Measurements from ENCODE around the gene EPHB2. TPM values are rescaled to one million over a fixed set of nuclear protein-coding genes. Genes with fewer than 3 reads are reported as not detected.

Gene EPHB2
- polyA plus RNA-seq, 3 donors, result 0.67 to 3.9 (median 1.9) TPM

DNA sequence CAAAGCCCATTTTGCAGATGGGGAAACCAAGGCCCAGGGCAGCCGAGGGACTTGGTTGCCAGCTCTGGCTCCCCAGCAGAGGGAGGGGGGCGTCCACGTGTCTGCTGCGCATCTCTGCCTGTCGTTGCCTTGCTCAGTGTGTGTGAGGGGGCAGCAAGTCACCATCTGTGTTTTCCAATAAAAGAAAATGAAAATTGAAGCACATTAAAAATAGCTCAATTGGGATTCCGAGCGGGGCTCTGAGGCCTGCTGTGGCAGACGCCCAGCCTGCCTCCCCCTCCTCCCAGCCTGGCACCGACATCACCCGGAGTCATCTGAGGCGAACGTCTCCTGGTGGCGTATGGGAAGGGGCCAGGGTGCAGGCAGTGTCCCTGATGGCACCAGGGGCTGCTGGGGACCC lies 51.2 kb downstream of the EPHB2 start:
- WGBS, 3 donors, result 78 to 86% (median 83%) methylated on average over 13 of the region's 13 CpGs
- no peak overlapping the region for H3K27ac ChIP-seq (ENCODE audit: low read depth, low read length)

DNA sequence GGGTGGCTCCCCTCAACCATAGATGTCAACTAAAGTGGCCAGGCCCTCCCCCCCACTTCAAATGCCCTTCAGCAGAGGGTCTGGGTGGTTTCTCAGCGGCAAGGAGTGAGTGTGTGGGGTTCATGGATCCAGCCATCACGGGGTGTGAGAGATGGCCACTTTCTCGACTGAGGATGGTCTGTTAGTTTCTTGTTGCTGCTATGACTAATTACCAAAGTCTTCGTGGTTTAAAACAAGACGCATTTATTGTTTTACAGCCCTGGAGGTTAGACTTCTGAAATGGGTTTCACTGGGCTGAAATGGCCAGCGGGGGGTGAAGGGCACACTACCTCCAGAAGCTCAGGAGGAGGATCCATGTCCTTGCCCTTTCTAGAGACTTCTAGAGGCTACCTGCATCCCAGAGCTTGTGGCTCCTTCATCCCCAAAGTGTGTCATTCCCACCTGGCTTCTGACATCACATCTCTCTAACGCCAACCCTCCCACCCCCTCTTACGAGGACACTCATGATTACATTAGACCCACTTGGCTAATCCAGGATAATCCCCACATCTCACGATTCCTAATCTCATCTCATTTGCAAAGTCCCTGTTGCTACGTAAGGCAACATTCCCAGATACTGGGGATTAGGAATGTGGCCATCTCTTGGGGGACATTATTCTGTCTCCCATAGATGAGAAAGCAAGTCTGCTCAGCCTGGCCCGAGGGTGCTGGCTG lies 53.0 kb downstream of the EPHB2 start:
- H3K27ac ChIP-seq (ENCODE audit: low read depth, low read length), result no peak overlapping the region
- 77 to 85% (median 84%) methylated on average over 11 of the region's 11 CpGs for WGBS, 3 donors

DNA sequence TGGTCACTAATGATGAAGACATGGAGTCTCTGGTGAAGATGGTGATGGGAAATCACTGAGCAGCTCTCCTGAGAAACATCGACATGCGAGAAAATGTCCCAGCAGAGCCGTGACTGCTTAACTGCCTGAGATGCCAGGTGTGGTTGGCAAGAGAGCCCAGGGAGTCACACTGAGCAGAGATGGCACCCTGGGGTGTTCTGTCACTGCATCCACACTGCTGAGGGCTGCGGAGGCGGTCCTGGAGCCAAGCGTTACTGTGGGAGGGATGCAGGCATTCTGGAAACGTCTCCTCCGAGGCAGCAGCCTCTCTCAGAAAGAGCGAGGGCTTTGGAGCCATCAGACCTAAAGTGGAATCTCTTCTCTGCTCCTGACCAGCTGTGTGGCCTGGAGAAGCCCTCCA lies 57.2 kb downstream of the EPHB2 start:
- 84 to 99% (median 88%) methylated on average over 9 of the region's 9 CpGs for WGBS, 3 donors
- H3K27ac ChIP-seq (ENCODE audit: low read depth, low read length), result no peak overlapping the region

DNA sequence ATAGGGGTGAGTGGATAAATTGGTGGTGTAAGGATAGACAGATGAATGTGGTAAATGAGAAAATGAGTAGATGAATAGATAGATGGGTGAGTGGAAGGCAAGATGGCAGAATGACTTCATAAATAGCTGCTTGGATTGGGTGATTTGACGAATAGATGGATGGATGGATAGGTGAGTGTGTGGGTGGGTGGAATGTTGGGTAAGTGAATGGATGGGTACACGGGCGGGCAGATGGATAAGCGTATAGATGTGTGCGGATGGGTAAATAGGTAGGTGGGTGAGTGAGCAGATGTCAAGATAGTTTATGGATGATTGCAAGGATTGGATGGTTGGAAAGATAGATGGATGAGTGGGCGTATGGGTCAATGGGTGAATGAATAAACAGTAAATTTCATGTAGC lies 59.3 kb downstream of the EPHB2 start:
- no peak overlapping the region for H3K27ac ChIP-seq (ENCODE audit: low read depth, low read length)
- WGBS, 3 donors, result 93 to 95% (median 94%) methylated on average over 6 of the region's 6 CpGs

DNA sequence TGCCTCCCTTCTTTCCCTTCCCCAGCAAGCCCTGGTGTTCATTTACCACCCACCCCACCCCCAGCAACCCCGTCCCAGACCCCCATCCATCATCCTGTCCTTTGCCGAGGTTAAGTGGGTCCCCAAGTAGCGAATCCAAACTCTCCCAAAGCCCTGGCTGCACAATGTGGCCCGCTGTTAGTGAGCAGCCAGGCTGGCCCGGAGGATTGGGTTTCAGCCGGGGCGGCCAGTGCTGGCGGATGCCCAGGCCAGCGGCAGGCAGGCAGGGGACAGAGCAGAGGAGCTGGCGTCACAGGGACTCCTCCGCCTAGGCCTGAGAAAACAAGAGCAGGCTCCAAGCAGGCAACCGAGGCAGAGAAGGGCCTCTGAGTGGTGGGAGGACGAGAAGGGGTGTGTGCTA lies 61.4 kb downstream of the EPHB2 start:
- no peak overlapping the region for H3K27ac ChIP-seq (ENCODE audit: low read depth, low read length)
- WGBS, 3 donors, result 68 to 69% (median 68%) methylated on average over 13 of the region's 13 CpGs

DNA sequence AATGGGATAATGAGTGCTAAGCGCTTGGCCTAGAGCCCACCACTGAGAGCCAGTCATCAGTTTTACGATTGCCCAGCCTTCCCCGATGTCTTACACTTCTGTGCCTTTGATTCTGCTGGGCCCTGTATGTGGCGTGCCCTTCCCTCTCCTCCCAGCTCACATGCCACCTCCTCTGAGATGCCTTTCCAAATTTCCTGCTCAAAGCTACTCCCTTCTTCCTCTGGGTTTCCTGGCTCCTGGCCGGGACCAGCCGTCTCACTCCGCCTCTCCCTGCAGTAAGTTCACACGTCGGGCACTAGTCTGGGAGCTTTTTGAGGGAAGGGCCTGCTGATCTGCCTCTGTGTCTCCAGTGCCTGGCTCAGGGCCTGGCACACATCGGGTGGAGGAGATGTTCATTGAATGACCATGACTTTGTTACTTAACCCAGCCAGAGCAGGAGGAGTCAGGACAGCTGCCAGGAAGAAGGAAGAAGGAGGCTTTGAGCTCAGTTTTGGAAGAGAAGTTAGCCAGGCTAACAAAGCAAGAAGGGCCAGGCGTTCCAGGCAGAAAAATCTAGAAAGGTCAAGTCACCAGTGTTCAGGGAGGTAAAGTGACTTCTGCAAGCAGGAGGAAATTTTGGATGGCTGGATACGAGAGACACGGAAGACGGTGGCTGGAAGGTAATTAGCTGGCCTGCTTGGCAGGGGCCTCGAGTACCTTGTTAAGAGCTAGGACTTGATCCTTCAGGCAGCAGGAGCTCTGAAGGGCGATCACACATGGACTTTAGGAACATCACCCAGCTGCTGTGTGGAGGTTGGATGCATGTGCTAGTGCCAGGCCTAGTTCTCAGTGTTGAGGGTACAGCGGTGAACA lies 63.6 kb downstream of the EPHB2 start:
- WGBS, 3 donors, result 52 to 61% (median 61%) methylated on average over 17 of the region's 17 CpGs
- no peak overlapping the region for H3K27ac ChIP-seq (ENCODE audit: low read depth, low read length)

DNA sequence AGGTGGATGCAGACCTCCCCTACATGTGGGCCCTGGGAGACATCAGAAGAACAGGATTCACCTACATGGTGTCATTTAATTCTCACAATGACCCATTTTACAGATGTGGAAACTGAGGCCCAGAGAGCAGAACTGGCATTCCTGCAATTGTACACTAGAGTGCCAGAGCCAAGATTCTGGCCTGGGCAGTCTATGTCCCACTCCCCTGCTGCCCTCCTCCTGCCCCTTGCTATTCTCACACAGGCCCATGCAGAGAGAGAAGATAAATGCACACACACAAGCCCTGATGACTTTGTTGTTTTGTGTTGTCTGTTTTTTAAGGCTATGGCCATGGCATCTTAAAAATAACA lies 64.2 kb downstream of the EPHB2 start:
- no peak overlapping the region for H3K27ac ChIP-seq (ENCODE audit: low read depth, low read length)

DNA sequence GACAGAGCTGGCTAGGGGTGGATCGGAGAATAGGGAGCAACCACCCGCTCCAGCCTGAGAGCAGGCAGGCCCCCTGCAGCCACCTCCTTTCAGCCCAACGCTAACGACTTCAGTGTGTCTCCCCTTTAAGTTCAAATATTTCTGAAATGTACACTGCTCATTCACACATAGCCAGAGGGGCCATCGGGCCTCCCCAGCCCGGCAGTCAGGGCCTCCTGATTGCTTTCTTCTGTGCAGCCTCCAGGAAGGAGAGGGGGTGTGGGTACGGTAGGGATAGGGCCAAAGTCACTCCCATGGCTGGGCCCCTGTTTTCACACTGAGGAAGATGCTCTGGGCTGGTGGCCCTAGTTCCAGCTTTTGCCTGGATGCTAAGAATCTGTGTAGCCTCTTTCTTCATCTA lies 64.8 kb downstream of the EPHB2 start:
- WGBS, 3 donors, result 56 to 74% (median 57%) methylated on average over 7 of the region's 7 CpGs
- H3K27ac ChIP-seq (ENCODE audit: low read depth, low read length), result no peak overlapping the region

DNA sequence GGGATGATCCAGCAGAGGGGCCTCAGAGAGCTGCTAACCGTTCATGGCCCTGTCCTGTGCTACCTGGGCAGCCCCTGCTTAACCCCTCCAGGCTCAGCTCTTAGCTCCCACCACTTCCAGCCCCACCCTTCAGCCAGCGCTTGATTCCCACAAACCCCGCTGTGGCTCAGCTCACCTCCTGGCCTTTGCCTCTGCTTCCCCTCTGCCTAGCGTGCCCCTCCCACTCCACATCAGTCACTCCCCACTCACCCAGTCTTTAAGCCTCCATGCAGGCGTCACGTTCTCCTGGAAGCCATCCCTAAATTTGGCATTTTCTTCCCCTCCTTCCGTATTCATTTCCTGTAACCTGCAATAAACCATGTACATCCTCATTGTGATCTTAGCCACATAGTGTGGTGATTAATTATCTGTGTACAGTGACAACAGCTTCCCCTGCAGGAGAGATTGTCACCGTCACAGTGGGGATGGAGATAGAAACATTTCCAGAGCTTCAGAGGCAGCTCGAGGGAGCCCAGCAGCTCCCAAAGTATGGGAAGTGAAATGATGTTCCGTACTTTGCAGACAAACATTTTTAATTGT lies 65.5 kb downstream of the EPHB2 start:
- 34 to 61% (median 44%) methylated on average over 10 of the region's 10 CpGs for WGBS, 3 donors

DNA sequence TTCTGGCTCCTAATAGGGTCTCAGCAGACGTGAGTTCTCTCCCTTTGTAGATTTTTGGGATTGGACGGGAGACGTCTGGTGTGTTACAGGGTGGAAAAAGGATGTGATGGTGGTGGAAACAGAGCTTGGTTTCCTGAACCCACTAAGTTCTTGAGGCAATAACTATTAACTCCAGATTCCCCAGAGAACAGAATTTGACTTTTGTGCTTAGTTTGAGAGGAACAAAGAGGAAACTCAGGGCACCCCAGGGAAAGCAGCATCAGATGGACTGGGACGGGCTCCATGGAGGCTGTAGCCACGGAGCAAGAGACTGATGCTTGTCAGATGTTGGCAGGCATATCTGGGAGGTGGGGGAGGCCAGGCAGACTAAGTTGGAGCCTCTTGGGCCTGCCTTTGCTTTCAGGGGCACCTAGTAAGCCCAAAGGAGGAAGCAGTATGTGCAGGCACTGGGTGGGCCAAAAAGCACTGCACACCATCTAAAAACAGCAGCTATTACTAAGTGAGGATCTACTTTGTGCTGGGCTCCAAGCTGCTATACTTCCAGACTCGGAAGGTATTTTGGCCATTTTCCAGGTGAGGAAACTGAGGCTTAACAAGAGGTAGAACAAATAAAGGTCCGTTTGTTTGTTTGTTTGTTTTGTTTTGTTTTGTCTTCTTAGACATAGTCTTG lies 66.9 kb downstream of the EPHB2 start:
- H3K27ac ChIP-seq (ENCODE audit: low read depth, low read length), result no peak overlapping the region
- WGBS, 3 donors, result 56 to 86% (median 60%) methylated on average over 6 to 7 of the region's 7 CpGs

More for the DNA sequence above, 65.5 kb downstream of the EPHB2 start:
- H3K27ac ChIP-seq (ENCODE audit: low read depth, low read length), result no peak overlapping the region

DNA sequence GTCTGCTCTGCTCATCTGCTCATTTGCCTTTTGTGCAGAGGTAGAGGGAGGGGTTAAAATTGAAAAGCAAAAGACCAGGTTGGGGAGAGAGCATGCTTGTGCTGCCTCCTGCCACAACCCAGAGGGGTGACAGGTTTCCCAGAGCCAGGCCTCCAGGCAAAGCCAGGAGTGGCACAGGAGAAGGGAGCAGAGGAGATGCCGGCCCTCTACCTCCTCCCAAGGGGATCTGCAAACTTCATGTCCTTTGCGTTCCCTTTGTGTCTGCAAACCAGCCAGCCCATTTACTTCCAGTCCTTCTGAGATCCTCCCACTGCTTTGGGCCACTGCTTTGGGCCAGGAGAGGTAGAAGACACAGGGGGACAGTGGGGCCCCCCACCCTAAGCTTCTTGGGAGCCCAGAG lies 67.8 kb downstream of the EPHB2 start:
- no peak overlapping the region for H3K27ac ChIP-seq (ENCODE audit: low read depth, low read length)
- 38 to 81% (median 64%) methylated on average over 2 of the region's 2 CpGs for WGBS, 3 donors

DNA sequence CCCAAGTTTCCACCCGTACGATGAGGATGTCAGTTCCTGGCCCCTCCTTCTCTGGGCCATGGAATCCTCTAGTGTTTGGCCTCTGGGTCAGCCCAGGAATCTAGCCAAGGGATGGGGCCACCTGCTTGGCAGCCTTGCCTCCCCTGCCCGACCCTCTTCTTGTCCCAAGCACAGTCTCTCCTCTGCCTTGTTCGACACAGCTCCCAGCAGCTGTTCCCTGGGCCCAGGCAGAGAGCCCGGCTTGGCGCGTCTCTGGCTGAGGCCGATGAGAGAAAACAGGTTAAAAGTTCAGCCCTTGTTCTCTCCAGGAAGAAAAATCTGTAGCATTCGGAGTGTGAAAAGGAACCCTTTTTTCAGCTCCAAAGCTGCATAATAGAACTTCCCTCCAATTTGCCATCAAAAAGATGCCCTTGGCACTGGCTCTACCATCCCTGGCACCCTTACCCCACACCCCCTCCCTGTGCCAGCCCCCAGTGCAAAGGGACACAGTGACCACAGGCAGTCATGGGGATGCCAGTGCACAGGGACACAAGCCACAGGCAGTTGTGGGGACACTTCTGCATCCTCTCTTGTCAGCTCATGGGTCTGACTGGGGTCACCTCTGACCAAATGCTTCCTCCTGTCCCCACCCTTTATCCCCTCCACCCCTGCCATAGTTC lies 68.4 kb downstream of the EPHB2 start:
- 37 to 58% (median 39%) methylated on average over 9 of the region's 9 CpGs for WGBS, 3 donors
- no peak overlapping the region for H3K27ac ChIP-seq (ENCODE audit: low read depth, low read length)

DNA sequence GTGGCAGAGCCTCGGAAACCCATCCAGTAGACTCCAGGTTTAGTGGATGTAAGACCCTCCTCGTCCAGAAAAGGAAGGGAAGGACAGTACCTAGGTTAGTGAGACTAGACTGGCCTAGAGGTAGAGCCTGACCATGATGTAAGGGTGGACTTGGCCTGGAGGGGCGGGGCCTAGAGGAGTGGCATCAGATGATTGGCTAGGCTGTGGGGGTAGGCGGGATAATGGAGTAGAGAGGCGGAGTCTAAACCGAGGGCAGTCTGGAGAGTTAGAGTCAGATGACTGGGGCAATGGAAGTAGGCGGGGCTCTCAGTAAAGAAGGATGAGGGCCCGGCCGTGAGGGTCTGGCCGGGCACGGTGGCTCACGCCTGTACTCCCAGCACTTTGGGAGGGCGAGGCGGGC lies 70.1 kb downstream of the EPHB2 start:
- no peak overlapping the region for H3K27ac ChIP-seq (ENCODE audit: low read depth, low read length)
- WGBS, 3 donors, result 80 to 91% (median 90%) methylated on average over 13 to 14 of the region's 14 CpGs

DNA sequence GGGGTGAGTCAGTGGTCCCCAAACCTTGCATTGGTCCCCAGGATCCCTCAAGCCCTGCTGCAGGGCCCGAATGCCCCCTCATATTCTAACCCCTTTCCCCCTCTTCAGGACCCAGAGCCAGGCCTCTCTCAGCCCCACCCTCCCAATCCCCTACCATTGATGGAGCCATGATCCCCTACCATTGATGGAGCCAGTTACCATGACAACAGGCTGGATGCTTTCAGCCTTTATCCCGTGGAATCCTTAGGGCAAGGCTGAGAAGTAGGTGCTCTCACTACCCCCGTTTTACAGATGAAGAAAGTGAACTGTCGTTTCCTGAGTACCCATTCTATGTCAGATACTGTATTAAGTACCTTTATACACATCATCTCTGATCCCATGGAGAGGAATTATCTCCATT lies 70.8 kb downstream of the EPHB2 start:
- whole genome bisulfite sequencing, 3 donors, result 86 to 90% (median 88%) methylated on average over 4 of the region's 4 CpGs
- no peak overlapping the region for H3K27ac ChIP-seq (ENCODE audit: low read depth, low read length)

DNA sequence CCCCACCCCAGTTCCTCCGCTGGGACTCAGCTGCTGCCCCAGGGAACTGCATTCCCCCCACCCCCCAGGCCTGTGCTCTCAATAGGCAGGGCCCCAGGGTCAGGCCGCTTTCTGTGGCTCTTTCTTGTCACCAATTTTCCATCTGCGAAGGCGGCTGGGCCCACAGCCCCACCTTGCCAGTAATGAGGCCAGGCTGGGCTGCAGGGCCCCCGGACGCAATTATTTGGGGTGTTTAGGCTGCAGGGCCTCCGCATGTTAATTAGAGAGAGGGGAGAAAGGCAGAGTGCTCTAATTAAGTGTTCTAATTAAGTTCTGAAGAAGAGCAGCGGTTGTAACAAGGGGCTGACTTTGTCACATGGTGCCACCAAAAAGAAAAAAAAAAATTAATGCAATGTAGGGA lies 71.8 kb downstream of the EPHB2 start:
- no peak overlapping the region for H3K27ac ChIP-seq (ENCODE audit: low read depth, low read length)
- WGBS, 3 donors, result 89 to 96% (median 90%) methylated on average over 8 of the region's 8 CpGs

DNA sequence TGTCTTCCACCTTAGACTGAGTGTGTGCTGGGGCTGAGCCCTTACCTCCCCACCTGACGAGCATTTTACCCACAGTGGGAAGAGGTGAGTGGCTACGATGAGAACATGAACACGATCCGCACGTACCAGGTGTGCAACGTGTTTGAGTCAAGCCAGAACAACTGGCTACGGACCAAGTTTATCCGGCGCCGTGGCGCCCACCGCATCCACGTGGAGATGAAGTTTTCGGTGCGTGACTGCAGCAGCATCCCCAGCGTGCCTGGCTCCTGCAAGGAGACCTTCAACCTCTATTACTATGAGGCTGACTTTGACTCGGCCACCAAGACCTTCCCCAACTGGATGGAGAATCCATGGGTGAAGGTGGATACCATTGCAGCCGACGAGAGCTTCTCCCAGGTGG lies 73.7 kb downstream of the EPHB2 start:
- 93 to 98% (median 95%) methylated on average over 19 of the region's 19 CpGs for WGBS, 3 donors
- no peak overlapping the region for H3K27ac ChIP-seq (ENCODE audit: low read depth, low read length)

DNA sequence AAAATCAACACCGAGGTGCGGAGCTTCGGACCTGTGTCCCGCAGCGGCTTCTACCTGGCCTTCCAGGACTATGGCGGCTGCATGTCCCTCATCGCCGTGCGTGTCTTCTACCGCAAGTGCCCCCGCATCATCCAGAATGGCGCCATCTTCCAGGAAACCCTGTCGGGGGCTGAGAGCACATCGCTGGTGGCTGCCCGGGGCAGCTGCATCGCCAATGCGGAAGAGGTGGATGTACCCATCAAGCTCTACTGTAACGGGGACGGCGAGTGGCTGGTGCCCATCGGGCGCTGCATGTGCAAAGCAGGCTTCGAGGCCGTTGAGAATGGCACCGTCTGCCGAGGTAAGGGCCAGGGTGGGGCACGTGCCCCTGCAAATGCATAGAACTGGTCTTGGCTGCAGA lies 74.1 kb downstream of the EPHB2 start:
- WGBS, 3 donors, result 96 to 98% (median 97%) methylated on average over 27 of the region's 27 CpGs

DNA sequence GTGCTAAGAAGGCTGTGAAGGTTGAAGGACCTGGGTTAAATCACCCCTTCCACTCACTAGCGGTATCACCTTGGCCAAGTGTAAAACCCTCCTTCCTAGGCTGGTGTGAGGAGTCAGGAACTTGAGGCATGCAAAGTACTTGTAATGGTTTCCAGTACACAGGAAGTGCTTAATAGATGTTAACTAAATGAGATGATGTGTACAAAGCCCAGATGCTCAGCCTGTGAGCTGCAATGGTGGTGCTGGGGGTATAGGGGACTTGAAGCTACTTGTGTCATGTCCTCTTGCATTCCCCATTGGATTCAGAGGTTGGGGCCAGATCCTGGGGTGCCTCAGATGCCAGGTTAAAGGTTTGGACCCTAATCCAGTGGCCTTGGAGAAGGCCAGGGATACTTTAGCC lies 75.5 kb downstream of the EPHB2 start:
- H3K27ac ChIP-seq (ENCODE audit: low read depth, low read length), result no peak overlapping the region
- 86 to 95% (median 95%) methylated on average over 1 of the region's 1 CpG for WGBS, 3 donors

More for the DNA sequence above, 74.1 kb downstream of the EPHB2 start:
- H3K27ac ChIP-seq (ENCODE audit: low read depth, low read length), result no peak overlapping the region

Data from adipose tissue (tissue), 3 donors.